ENCODE results near the gene COX20. TPM values are rescaled to one million over a fixed set of nuclear protein-coding genes. Genes with fewer than 3 reads are reported as not detected.

Gene COX20
- polyA plus RNA-seq, 1 of the 3 experiments (the other 2 are of a cell fraction) = 24.8 TPM

DNA sequence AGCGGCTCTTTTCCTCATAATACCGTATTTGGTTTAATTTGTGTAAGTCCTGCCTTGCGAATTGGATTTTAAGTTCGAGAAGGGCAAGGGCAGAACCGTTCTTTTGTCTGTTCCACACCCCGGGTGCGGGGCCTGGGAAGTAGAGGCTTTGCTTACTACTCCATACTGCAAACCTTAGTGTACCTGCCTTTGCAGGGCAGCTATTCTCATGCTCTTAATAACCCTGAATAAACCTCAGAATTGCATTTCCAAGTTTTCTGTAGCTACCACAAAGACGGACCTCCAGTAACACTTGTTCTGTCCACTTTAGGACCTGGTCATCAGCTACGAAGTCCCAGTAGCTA, 29.5 kb downstream of the COX20 start:
- TF ChIP-seq FOXJ3 (CRISPR knock-in tag; IDR thresholded peaks at IDR 0.05) = no peak
- TF ChIP-seq EP300 (IDR thresholded peaks at IDR 0.05; ENCODE audit: borderline replicate concordance in 1 of 2, low read depth in 1 of 2, low read length in 1 of 2) = no peak
- TF ChIP-seq USF1 (IDR thresholded peaks at IDR 0.05; ENCODE audit: borderline replicate concordance, low read depth) = no peak
- TF ChIP-seq, protein P1, sequence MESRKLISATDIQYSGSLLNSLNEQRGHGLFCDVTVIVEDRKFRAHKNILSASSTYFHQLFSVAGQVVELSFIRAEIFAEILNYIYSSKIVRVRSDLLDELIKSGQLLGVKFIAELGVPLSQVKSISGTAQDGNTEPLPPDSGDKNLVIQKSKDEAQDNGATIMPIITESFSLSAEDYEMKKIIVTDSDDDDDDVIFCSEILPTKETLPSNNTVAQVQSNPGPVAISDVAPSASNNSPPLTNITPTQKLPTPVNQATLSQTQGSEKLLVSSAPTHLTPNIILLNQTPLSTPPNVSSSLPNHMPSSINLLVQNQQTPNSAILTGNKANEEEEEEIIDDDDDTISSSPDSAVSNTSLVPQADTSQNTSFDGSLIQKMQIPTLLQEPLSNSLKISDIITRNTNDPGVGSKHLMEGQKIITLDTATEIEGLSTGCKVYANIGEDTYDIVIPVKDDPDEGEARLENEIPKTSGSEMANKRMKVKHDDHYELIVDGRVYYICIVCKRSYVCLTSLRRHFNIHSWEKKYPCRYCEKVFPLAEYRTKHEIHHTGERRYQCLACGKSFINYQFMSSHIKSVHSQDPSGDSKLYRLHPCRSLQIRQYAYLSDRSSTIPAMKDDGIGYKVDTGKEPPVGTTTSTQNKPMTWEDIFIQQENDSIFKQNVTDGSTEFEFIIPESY (IDR thresholded peaks at IDR 0.05; ENCODE audit: borderline replicate concordance, low read depth) = no peak
- no peak for TF ChIP-seq EZH2phosphoT487 (IDR thresholded peaks at IDR 0.05; ENCODE audit: borderline replicate concordance, low read depth)
- TF ChIP-seq NFIC (IDR thresholded peaks at IDR 0.05; ENCODE audit: borderline replicate concordance) = no peak
- TF ChIP-seq SMC3 (IDR thresholded peaks at IDR 0.05; ENCODE audit: low read depth, low read length) = no peak
- TF ChIP-seq IRF3 (IDR thresholded peaks at IDR 0.05; ENCODE audit: low read depth, low read length) = no peak
- TF ChIP-seq CTCF (IDR thresholded peaks at IDR 0.05) = no peak
- no peak for TF ChIP-seq JUND (IDR thresholded peaks at IDR 0.05)
- peaks cover 28% of the 10 kb centered on the region for H4K20me1 ChIP-seq (ENCODE audit: insufficient read depth)
- H3K4me2 ChIP-seq = peak overlapping the region; percentile 81
- ChIA-PET CTCF (interaction anchor here (1.0 to 3.5 kb wide), 4 partner anchors 106 to 261 kb away, joined by 5 to 28 read pairs (median 7); no protein-coding TSS in a partner anchor), POLR2A (interaction anchor here (0.9 to 5.2 kb wide), 5 partner anchors 12 to 249 kb away, joined by 3 to 47 read pairs (median 4); a partner anchor contains a TSS)
- peaks cover 21 to 25% of the 10 kb centered on the region in 2 experiments for H3K36me3 ChIP-seq (replicated peaks in 1 of 2; ENCODE audit: control insufficient read depth in 1 of 2, insufficient read depth in 2 of 2, low read length in 1 of 2)
- peaks cover 15 to 27% of the 10 kb centered on the region in 2 experiments; a peak in 3 of 4 replicates for H3K4me1 ChIP-seq (ENCODE audit: control insufficient read depth in 1 of 2, insufficient read depth in 2 of 2, low read depth in 1 of 2, low read length in 1 of 2)
- H3K4me3 ChIP-seq (ENCODE audit: low read depth in 2 of 2, low read length in 1 of 2) = peak overlapping the region; percentile 54 to 99
- H3F3A ChIP-seq (replicated peaks; ENCODE audit: insufficient read depth) = peaks cover 26% of the 10 kb centered on the region
- peak overlapping the region; percentile 96 to 100 for H3K27ac ChIP-seq (ENCODE audit: low read depth in 2 of 2, low read length in 1 of 2)
- DNase-seq = peak; percentile 38
- H3K9ac ChIP-seq = peak overlapping the region; percentile 100
- no peaks in the 10 kb centered on the region for H3K27me3 ChIP-seq (ENCODE audit: insufficient read depth)
- peaks cover 41% of the 10 kb centered on the region for H3K79me2 ChIP-seq (ENCODE audit: insufficient read depth)
- 42% methylated on average over 9 of the region's 9 CpGs for WGBS (ENCODE audit: low lambda C conversion rate)
- H3K9me2 ChIP-seq = no peaks in the 10 kb centered on the region
- peak overlapping the region; percentile 88 for H2AFZ ChIP-seq (ENCODE audit: low read depth)
- no peaks in the 10 kb centered on the region for H3K9me3 ChIP-seq
